Measurements from ENCODE around the gene DDIT4. TPM values are rescaled to one million over a fixed set of nuclear protein-coding genes. Genes with fewer than 3 reads are reported as not detected.

DDIT4 gene
- total and polyA plus RNA-seq, 9 of the 15 experiments (the other 6 are each of a cell fraction or from before 2014, with no cell fraction given), result 8.2 to 675 (median 159) TPM

DNA sequence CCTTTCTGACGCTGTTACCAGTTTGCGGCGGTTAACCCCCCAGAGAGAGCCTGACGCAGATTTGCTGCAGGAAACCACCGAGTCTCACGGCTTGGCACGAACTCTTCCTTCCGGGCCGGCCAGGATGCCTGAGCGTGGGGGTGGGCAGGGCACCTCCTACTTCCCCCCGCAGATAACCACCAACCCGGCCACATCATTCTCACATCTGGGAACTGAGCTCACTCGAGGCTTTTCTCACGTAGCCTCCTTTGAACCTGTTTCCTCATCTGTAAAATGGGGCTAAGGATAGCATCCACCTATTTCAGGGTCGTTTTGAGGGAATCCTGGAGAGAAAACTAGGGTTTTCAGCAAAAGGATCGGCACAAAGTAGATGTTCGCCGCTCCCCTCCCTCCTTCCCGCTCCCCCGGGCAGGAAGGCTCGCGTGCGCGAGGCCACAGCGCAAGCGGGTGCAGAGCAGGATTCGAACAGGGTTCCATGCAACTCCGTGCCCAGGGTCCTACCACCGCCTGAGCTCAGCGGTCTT lies 23.6 kb downstream of the DDIT4 start (continued):
- TF ChIP-seq, protein P1, sequence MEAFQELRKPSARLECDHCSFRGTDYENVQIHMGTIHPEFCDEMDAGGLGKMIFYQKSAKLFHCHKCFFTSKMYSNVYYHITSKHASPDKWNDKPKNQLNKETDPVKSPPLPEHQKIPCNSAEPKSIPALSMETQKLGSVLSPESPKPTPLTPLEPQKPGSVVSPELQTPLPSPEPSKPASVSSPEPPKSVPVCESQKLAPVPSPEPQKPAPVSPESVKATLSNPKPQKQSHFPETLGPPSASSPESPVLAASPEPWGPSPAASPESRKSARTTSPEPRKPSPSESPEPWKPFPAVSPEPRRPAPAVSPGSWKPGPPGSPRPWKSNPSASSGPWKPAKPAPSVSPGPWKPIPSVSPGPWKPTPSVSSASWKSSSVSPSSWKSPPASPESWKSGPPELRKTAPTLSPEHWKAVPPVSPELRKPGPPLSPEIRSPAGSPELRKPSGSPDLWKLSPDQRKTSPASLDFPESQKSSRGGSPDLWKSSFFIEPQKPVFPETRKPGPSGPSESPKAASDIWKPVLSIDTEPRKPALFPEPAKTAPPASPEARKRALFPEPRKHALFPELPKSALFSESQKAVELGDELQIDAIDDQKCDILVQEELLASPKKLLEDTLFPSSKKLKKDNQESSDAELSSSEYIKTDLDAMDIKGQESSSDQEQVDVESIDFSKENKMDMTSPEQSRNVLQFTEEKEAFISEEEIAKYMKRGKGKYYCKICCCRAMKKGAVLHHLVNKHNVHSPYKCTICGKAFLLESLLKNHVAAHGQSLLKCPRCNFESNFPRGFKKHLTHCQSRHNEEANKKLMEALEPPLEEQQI (IDR thresholded peaks at IDR 0.05), result no peak
- TF ChIP-seq MYC (IDR thresholded peaks at IDR 0.05; ENCODE audit: low read depth, low read length) (peak; percentile 44; the same call in 1 of the 2 replicates), MYC (CRISPR knock-in tag; IDR thresholded peaks at IDR 0.05; ENCODE audit: borderline replicate concordance, low read depth) (peak; percentile 93), NR2C1 (IDR thresholded peaks at IDR 0.05) (no peak), NR2C1 (tag; IDR thresholded peaks at IDR 0.05) (peak; percentile 33; the same call in 1 of the 2 replicates), ARID1B (IDR thresholded peaks at IDR 0.05) (peak; percentile 77), ZNF140 (CRISPR knock-in tag; IDR thresholded peaks at IDR 0.05) (no peak), SMARCA5 (IDR thresholded peaks at IDR 0.05) (peak; percentile 95), TSC22D4 (tag; IDR thresholded peaks at IDR 0.05) (no peak), L3MBTL2 (IDR thresholded peaks at IDR 0.05) (peak; percentile 78), TGIF2 (CRISPR knock-in tag; IDR thresholded peaks at IDR 0.05) (no peak), ZNF695 (CRISPR knock-in tag; IDR thresholded peaks at IDR 0.05) (no peak), RNF2 (IDR thresholded peaks at IDR 0.05) (peak; percentile 92), NR1H2 (CRISPR knock-in tag; IDR thresholded peaks at IDR 0.05) (0 out of 2 replicates have a peak, but pooled peaks have one; percentile 84), PTBP1 (IDR thresholded peaks at IDR 0.05; ENCODE audit: low read depth, low read length) (peak; percentile 79; the same call in 1 of the 2 replicates), NFIC (IDR thresholded peaks at IDR 0.05) (peak; percentile 72), PHF20 (IDR thresholded peaks at IDR 0.05; ENCODE audit: partially characterized antibody) (peak; percentile 54), MYBL2 (IDR thresholded peaks at IDR 0.05; ENCODE audit: low read depth) (no peak), MYBL2 (CRISPR knock-in tag; IDR thresholded peaks at IDR 0.05; ENCODE audit: borderline replicate concordance) (no peak), ZFP30 (CRISPR knock-in tag; IDR thresholded peaks at IDR 0.05; ENCODE audit: borderline replicate concordance) (no peak), JUNB (CRISPR knock-in tag; conservative IDR thresholded peaks at IDR 0.05) (0 out of 2 replicates have a peak, but pooled peaks have one; percentile 2), ZNF146 (CRISPR knock-in tag; IDR thresholded peaks at IDR 0.05; ENCODE audit: unreplicated experiment) (no peak), TAL1 (IDR thresholded peaks at IDR 0.05) (peak; percentile 18; the same call in 1 of the 2 replicates), SMAD3 (CRISPR knock-in tag; conservative IDR thresholded peaks at IDR 0.05) (peak; percentile 55; the same call in 1 of the 2 replicates)
- TF ChIP-seq, protein P2, sequence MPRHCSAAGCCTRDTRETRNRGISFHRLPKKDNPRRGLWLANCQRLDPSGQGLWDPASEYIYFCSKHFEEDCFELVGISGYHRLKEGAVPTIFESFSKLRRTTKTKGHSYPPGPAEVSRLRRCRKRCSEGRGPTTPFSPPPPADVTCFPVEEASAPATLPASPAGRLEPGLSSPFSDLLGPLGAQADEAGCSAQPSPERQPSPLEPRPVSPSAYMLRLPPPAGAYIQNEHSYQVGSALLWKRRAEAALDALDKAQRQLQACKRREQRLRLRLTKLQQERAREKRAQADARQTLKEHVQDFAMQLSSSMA (CRISPR knock-in tag; IDR thresholded peaks at IDR 0.05), result peak; percentile 93
- TF ChIP-seq, protein P3, sequence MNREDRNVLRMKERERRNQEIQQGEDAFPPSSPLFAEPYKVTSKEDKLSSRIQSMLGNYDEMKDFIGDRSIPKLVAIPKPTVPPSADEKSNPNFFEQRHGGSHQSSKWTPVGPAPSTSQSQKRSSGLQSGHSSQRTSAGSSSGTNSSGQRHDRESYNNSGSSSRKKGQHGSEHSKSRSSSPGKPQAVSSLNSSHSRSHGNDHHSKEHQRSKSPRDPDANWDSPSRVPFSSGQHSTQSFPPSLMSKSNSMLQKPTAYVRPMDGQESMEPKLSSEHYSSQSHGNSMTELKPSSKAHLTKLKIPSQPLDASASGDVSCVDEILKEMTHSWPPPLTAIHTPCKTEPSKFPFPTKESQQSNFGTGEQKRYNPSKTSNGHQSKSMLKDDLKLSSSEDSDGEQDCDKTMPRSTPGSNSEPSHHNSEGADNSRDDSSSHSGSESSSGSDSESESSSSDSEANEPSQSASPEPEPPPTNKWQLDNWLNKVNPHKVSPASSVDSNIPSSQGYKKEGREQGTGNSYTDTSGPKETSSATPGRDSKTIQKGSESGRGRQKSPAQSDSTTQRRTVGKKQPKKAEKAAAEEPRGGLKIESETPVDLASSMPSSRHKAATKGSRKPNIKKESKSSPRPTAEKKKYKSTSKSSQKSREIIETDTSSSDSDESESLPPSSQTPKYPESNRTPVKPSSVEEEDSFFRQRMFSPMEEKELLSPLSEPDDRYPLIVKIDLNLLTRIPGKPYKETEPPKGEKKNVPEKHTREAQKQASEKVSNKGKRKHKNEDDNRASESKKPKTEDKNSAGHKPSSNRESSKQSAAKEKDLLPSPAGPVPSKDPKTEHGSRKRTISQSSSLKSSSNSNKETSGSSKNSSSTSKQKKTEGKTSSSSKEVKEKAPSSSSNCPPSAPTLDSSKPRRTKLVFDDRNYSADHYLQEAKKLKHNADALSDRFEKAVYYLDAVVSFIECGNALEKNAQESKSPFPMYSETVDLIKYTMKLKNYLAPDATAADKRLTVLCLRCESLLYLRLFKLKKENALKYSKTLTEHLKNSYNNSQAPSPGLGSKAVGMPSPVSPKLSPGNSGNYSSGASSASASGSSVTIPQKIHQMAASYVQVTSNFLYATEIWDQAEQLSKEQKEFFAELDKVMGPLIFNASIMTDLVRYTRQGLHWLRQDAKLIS (CRISPR knock-in tag; IDR thresholded peaks at IDR 0.05), result peak; percentile 94
